LNCaP clone FGC (cell line): ENCODE data around the gene DICER1.

Experiments used
- DNase-seq: peaks from one replicate; pipeline ENCODE4 v3.0.0-alpha.2; 2011; ENCODE audit warnings: low read depth
- H3K4me3 ChIP-seq: 2 replicates; pipeline ENCODE4 v1.5.1; 2011; ENCODE audit warnings: mild to moderate bottlenecking, low read depth, low read length, control low read depth
- CTCF ChIP-seq: IDR thresholded peaks from 2 replicates; pipeline ENCODE4 v1.5.1; 2012; ENCODE audit warnings: mild to moderate bottlenecking; ENCODE audit not compliant: control insufficient read depth, insufficient read depth; ENCODE audit errors: extremely low read depth

Gene DICER1

GRCh38 chr14:95125915-95126314 lies 31.4 kb downstream of the DICER1 start:
- no peak overlapping the region for H3K4me3 ChIP-seq
- DNase-seq = no peak
- no peak for TF ChIP-seq CTCF

- DNase-seq = no peak
- no peak overlapping the region for H3K4me3 ChIP-seq
- TF ChIP-seq CTCF = no peak
These were observed 32.1 kb downstream of the DICER1 start for GRCh38 chr14:95125221-95125620.

GRCh38 chr14:95123891-95124579 lies 33.3 kb downstream of the DICER1 start:
- DNase-seq = no peak
- no peak overlapping the region for H3K4me3 ChIP-seq
- no peak for TF ChIP-seq CTCF

- TF ChIP-seq CTCF = no peak
- DNase-seq = no peak
- H3K4me3 ChIP-seq = peak overlapping the region; percentile 17
These were observed 34.7 kb downstream of the DICER1 start for GRCh38 chr14:95122621-95122945.

GRCh38 chr14:95121911-95122620 lies 35.3 kb downstream of the DICER1 start:
- TF ChIP-seq CTCF = no peak
- peak overlapping the region; percentile 17 for H3K4me3 ChIP-seq

GRCh38 chr14:95119336-95119735 lies 38.0 kb downstream of the DICER1 start:
- H3K4me3 ChIP-seq = no peak overlapping the region
- TF ChIP-seq CTCF = no peak
- DNase-seq = no peak

More at GRCh38 chr14:95121911-95122620, 35.3 kb downstream of the DICER1 start:
- DNase-seq = peak; percentile 74
